ENCODE data around the gene ADAT1. TPM values are rescaled to one million over a fixed set of nuclear protein-coding genes. Genes with fewer than 3 reads are reported as not detected.

Gene ADAT1
- total and polyA plus RNA-seq, 2 donors (not counting 1 experiment from before 2014, with no cell fraction given), result 28.4 to 71.2 TPM

- intact Hi-C loops (cut with micrococcal nuclease), result no loop called here
- Histone ChIP-seq H3K27me3 (replicated peaks in 1 of 4; ENCODE audit: control extremely low read depth in 1 of 4, control insufficient read depth in 3 of 4, insufficient read depth in 4 of 4, low read length in 3 of 4) (no peaks in the 10 kb centered on the region), H3K9ac (ENCODE audit: low read length) (no peak overlapping the region), H2AFZ (ENCODE audit: insufficient read depth, low read depth, low read length, poor library complexity, severe bottlenecking) (no peak overlapping the region), H3K9me3 (ENCODE audit: control extremely low read depth in 1 of 3, control insufficient read depth in 2 of 3, insufficient read depth in 1 of 3, low read length in 2 of 3) (no peaks in the 10 kb centered on the region), H3K4me3 (ENCODE audit: control extremely low read depth in 1 of 5, extremely low read depth in 1 of 5, insufficient read depth in 1 of 5, low read depth in 2 of 5, low read length in 4 of 5) (no peak overlapping the region), H3K27ac (ENCODE audit: low read length in 2 of 2) (no peak overlapping the region), H3K36me3 (replicated peaks in 1 of 2; ENCODE audit: control extremely low read depth in 1 of 2, control insufficient read depth in 1 of 2, extremely low read depth in 1 of 2, insufficient read depth in 2 of 2, low read length in 1 of 2) (no peaks in the 10 kb centered on the region), H3K4me2 (replicated peaks; ENCODE audit: low read depth, low read length, poor library complexity, severe bottlenecking) (no peak overlapping the region), H3K4me1 (ENCODE audit: control insufficient read depth in 2 of 2, insufficient read depth in 2 of 2, low read length in 2 of 2) (no peaks in the 10 kb centered on the region), H3K79me2 (ENCODE audit: control insufficient read depth, insufficient read depth, low read length) (no peaks in the 10 kb centered on the region), H4K20me1 (ENCODE audit: control insufficient read depth, insufficient read depth, low read length, poor library complexity, severe bottlenecking) (no peaks in the 10 kb centered on the region)
- ATAC-seq (ENCODE audit: low read depth) (no peak), DNase-seq (no peak)
- no peak overlapping the region for H3K4me3 Mint-ChIP-seq
- no peak overlapping the region for H3K27ac Mint-ChIP-seq
- CTCF ChIA-PET, result no interaction called here
- H3K9me3 Mint-ChIP-seq (ENCODE audit: insufficient read depth), result no peaks in the 10 kb centered on the region
- no peaks in the 10 kb centered on the region for H3K4me1 Mint-ChIP-seq
- TF ChIP-seq, protein P1, sequence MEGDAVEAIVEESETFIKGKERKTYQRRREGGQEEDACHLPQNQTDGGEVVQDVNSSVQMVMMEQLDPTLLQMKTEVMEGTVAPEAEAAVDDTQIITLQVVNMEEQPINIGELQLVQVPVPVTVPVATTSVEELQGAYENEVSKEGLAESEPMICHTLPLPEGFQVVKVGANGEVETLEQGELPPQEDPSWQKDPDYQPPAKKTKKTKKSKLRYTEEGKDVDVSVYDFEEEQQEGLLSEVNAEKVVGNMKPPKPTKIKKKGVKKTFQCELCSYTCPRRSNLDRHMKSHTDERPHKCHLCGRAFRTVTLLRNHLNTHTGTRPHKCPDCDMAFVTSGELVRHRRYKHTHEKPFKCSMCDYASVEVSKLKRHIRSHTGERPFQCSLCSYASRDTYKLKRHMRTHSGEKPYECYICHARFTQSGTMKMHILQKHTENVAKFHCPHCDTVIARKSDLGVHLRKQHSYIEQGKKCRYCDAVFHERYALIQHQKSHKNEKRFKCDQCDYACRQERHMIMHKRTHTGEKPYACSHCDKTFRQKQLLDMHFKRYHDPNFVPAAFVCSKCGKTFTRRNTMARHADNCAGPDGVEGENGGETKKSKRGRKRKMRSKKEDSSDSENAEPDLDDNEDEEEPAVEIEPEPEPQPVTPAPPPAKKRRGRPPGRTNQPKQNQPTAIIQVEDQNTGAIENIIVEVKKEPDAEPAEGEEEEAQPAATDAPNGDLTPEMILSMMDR (IDR thresholded peaks at IDR 0.05), result no peak
- no peak for TF ChIP-seq EZH2 (IDR thresholded peaks at IDR 0.05; ENCODE audit: borderline replicate concordance, insufficient read depth, low read depth, low read length, poor library complexity, severe bottlenecking)
- 100% methylated on average over 2 of the region's 8 CpGs for WGBS (ENCODE audit: insufficient coverage)
- H3K27me3 Mint-ChIP-seq, result no peaks in the 10 kb centered on the region
- POLR2A ChIA-PET, result interaction anchor here (0.6 kb wide), 2 partner anchors 9 to 1272 kb away, joined by 3 to 6 read pairs; no protein-coding TSS in a partner anchor
Observed at GRCh38 chr16:75590920-75591843, 31.9 kb downstream of the ADAT1 start.

- H3K9me3 ChIP-seq (ENCODE audit: control extremely low read depth in 1 of 3, control insufficient read depth in 2 of 3, insufficient read depth in 1 of 3, low read length in 2 of 3), result no peaks in the 10 kb centered on the region
- H3K36me3 ChIP-seq (replicated peaks in 1 of 2; ENCODE audit: control extremely low read depth in 1 of 2, control insufficient read depth in 1 of 2, extremely low read depth in 1 of 2, insufficient read depth in 2 of 2, low read length in 1 of 2), result no peaks in the 10 kb centered on the region
- DNase-seq (no peak), ATAC-seq (ENCODE audit: low read depth) (no peak)
- no peak overlapping the region for H3K4me2 ChIP-seq (replicated peaks; ENCODE audit: low read depth, low read length, poor library complexity, severe bottlenecking)
- no peaks in the 10 kb centered on the region for H3K27me3 Mint-ChIP-seq
- H3K79me2 ChIP-seq (ENCODE audit: control insufficient read depth, insufficient read depth, low read length), result no peaks in the 10 kb centered on the region
- ChIA-PET CTCF (no interaction called here), POLR2A (interaction anchor here (0.8 kb wide), 1 partner anchor 186 kb away, joined by 3 read pairs; no protein-coding TSS in a partner anchor)
- no peak overlapping the region for H3K4me3 Mint-ChIP-seq
- H3K4me3 ChIP-seq (ENCODE audit: control extremely low read depth in 1 of 5, extremely low read depth in 1 of 5, insufficient read depth in 1 of 5, low read depth in 2 of 5, low read length in 4 of 5), result no peak overlapping the region
- TF ChIP-seq, protein P1 (IDR thresholded peaks at IDR 0.05), result no peak
- TF ChIP-seq EZH2 (IDR thresholded peaks at IDR 0.05; ENCODE audit: borderline replicate concordance, insufficient read depth, low read depth, low read length, poor library complexity, severe bottlenecking), result no peak
- no peak overlapping the region for H2AFZ ChIP-seq (ENCODE audit: insufficient read depth, low read depth, low read length, poor library complexity, severe bottlenecking)
- no peak overlapping the region for H3K27ac Mint-ChIP-seq
- peaks cover 13% of the 10 kb centered on the region in 2 donors for H3K4me1 ChIP-seq (ENCODE audit: control insufficient read depth in 2 of 2, insufficient read depth in 2 of 2, low read length in 2 of 2)
- peaks cover 17% of the 10 kb centered on the region for H3K4me1 Mint-ChIP-seq
- no peaks in the 10 kb centered on the region for H4K20me1 ChIP-seq (ENCODE audit: control insufficient read depth, insufficient read depth, low read length, poor library complexity, severe bottlenecking)
- no peak overlapping the region for H3K27ac ChIP-seq (ENCODE audit: low read length in 2 of 2)
- no peaks in the 10 kb centered on the region for H3K9me3 Mint-ChIP-seq (ENCODE audit: insufficient read depth)
- intact Hi-C loops (cut with micrococcal nuclease), result no loop called here
- no peak overlapping the region for H3K9ac ChIP-seq (ENCODE audit: low read length)
- WGBS (ENCODE audit: insufficient coverage), result 100% methylated on average over 3 of the region's 3 CpGs
- H3K27me3 ChIP-seq (replicated peaks in 1 of 4; ENCODE audit: control extremely low read depth in 1 of 4, control insufficient read depth in 3 of 4, insufficient read depth in 4 of 4, low read length in 3 of 4), result no peaks in the 10 kb centered on the region
Observed at GRCh38 chr16:75589306-75589705, 33.8 kb downstream of the ADAT1 start.

All from B cell (primary cell).